Ishikawa (cell line): ENCODE measurements around the gene PSMD2.

Experiments used
- CEBPB ChIP-seq: IDR thresholded peaks from 2 replicates; pipeline ENCODE4 v1.6.1; 2012
- CREB1 ChIP-seq: IDR thresholded peaks from 2 replicates; pipeline ENCODE4 v1.6.1; 2012; ENCODE audit warnings: low read depth
- EGR1 ChIP-seq: IDR thresholded peaks from 2 replicates; pipeline ENCODE4 v1.6.1; 2012
- EP300 ChIP-seq: IDR thresholded peaks from 2 replicates; pipeline ENCODE4 v1.6.1; 2012; ENCODE audit warnings: borderline replicate concordance
- FOXM1 ChIP-seq: IDR thresholded peaks from 2 replicates; pipeline ENCODE4 v1.6.1; 2012; ENCODE audit warnings: low read depth, borderline replicate concordance
- MAX ChIP-seq: IDR thresholded peaks from 2 replicates; pipeline ENCODE4 v1.6.1; 2012
- NFIC ChIP-seq: IDR thresholded peaks from 2 replicates; pipeline ENCODE4 v1.6.1; 2012
- RAD21 ChIP-seq: IDR thresholded peaks from 2 replicates; pipeline ENCODE4 v1.6.1; 2012; ENCODE audit warnings: low read depth
- TAF1 ChIP-seq: IDR thresholded peaks from 2 replicates; pipeline ENCODE4 v1.6.1; 2012; ENCODE audit warnings: low read depth, mild to moderate bottlenecking
- TCF12 ChIP-seq: IDR thresholded peaks from 2 replicates; pipeline ENCODE4 v1.6.1; 2012; ENCODE audit warnings: low read depth
- TEAD4 ChIP-seq: IDR thresholded peaks from 2 replicates; pipeline ENCODE4 v1.6.1; 2012
- USF1 ChIP-seq: IDR thresholded peaks from 2 replicates; pipeline ENCODE4 v1.6.1; 2012
- YY1 ChIP-seq: IDR thresholded peaks from 2 replicates; pipeline ENCODE4 v1.6.1; 2012; ENCODE audit warnings: low read depth
- ZBTB7A ChIP-seq: IDR thresholded peaks from 2 replicates; pipeline ENCODE4 v1.6.1; 2012; ENCODE audit warnings: low read depth
- TF ChIP-seq, protein P1 (sequence below): IDR thresholded peaks from 2 replicates; pipeline ENCODE4 v1.6.1; 2012; ENCODE audit warnings: low read depth, mild to moderate bottlenecking

Gene PSMD2

GRCh38 chr3:184348057-184348382 lies 49.0 kb downstream of the PSMD2 start:
- no peak for TF ChIP-seq YY1
- no peak for TF ChIP-seq CEBPB
- no peak for TF ChIP-seq USF1
- TF ChIP-seq MAX: no peak
- no peak for TF ChIP-seq TCF12
- TF ChIP-seq ZBTB7A: no peak
- no peak for TF ChIP-seq TAF1
- no peak for TF ChIP-seq CREB1
- TF ChIP-seq NFIC: no peak
- TF ChIP-seq EGR1: no peak
- TF ChIP-seq TEAD4: no peak
- no peak for TF ChIP-seq FOXM1
- TF ChIP-seq RAD21: no peak
- no peak for TF ChIP-seq EP300
- TF ChIP-seq, protein P1, sequence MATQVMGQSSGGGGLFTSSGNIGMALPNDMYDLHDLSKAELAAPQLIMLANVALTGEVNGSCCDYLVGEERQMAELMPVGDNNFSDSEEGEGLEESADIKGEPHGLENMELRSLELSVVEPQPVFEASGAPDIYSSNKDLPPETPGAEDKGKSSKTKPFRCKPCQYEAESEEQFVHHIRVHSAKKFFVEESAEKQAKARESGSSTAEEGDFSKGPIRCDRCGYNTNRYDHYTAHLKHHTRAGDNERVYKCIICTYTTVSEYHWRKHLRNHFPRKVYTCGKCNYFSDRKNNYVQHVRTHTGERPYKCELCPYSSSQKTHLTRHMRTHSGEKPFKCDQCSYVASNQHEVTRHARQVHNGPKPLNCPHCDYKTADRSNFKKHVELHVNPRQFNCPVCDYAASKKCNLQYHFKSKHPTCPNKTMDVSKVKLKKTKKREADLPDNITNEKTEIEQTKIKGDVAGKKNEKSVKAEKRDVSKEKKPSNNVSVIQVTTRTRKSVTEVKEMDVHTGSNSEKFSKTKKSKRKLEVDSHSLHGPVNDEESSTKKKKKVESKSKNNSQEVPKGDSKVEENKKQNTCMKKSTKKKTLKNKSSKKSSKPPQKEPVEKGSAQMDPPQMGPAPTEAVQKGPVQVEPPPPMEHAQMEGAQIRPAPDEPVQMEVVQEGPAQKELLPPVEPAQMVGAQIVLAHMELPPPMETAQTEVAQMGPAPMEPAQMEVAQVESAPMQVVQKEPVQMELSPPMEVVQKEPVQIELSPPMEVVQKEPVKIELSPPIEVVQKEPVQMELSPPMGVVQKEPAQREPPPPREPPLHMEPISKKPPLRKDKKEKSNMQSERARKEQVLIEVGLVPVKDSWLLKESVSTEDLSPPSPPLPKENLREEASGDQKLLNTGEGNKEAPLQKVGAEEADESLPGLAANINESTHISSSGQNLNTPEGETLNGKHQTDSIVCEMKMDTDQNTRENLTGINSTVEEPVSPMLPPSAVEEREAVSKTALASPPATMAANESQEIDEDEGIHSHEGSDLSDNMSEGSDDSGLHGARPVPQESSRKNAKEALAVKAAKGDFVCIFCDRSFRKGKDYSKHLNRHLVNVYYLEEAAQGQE: no peak

- TF ChIP-seq CREB1: no peak
- TF ChIP-seq ZBTB7A: no peak
- no peak for TF ChIP-seq EGR1
- TF ChIP-seq USF1: no peak
- TF ChIP-seq MAX: no peak
- no peak for TF ChIP-seq RAD21
- no peak for TF ChIP-seq CEBPB
- TF ChIP-seq TCF12: no peak
- no peak for TF ChIP-seq TEAD4
- no peak for TF ChIP-seq YY1
- no peak for TF ChIP-seq NFIC
- no peak for TF ChIP-seq FOXM1
- TF ChIP-seq EP300: no peak
- TF ChIP-seq TAF1: no peak
- TF ChIP-seq, protein P1: no peak
Observed at GRCh38 chr3:184349563-184350470, 50.8 kb downstream of the PSMD2 start.

DNA sequence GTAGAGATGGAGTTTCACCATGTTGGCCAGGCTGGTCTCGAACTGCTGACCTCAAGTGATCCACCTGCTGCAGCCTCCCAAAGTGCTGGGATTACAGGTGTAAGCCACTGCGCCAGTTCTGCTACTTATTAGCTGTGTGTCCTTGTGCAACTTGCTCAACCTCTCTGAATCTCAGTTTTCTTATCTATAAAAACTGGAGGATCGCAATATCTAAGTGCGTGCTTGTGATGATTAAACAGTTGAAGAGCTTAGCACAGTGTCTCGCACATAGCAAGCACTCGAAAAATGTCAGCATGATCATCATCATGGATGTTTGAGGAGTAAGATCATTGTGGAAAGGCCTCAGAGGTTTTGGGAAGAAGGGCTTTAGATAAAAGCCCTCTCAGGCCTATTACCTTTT lies 51.6 kb downstream of the PSMD2 start:
- TF ChIP-seq MAX (no peak), FOXM1 (no peak), TEAD4 (no peak), EP300 (no peak), TAF1 (no peak), NFIC (no peak), EGR1 (no peak), CREB1 (no peak), YY1 (no peak), USF1 (no peak)
- TF ChIP-seq, protein P1: no peak
